Fibroblast of lung (primary cell): ENCODE measurements around the gene ADGRB3.

ENCODE experiments used
- CTCF ChIP-seq, 2 donors: IDR thresholded peaks in 1 of 2; conservative IDR thresholded peaks in 1 of 2; 1 replicate in 1 of 2; 2 replicates in 1 of 2; pipeline ENCODE4 v1.5.1; 2011 to 2012; ENCODE audit warnings: low read length in 2 of 2, control low read depth in 1 of 2, inconsistent platforms in 1 of 2, low read depth in 1 of 2, mild to moderate bottlenecking in 1 of 2
- EZH2 ChIP-seq: IDR thresholded peaks from 2 replicates; pipeline ENCODE4 v1.5.1; 2012; ENCODE audit warnings: low read length, control low read depth, mild to moderate bottlenecking; ENCODE audit errors: missing control alignments

GRCh38 chr6:68633281-68633971, 1.7 kb upstream of the ADGRB3 start:
- TF ChIP-seq CTCF (conservative IDR thresholded peaks at IDR 0.05 in 1 of 2, IDR thresholded peaks at IDR 0.05 in 1 of 2; ENCODE audit: low read depth in 1 of 2, low read length in 2 of 2) (no peak), EZH2 (no peak)
